Neutrophil (primary cell): ENCODE results near the gene PRCC.

Source experiments
- H3K27ac ChIP-seq: fragments of 200-600 bp; sonication (generic); 2 replicates; pipeline ENCODE4 v1.5.1; 2016; ENCODE audit warnings: mild to moderate bottlenecking, moderate library complexity
- H3K27me3 ChIP-seq: fragments of 200-600 bp; sonication (generic); 2 replicates; pipeline ENCODE4 v1.6.0; 2016; ENCODE audit warnings: mild to moderate bottlenecking
- H3K36me3 ChIP-seq: fragments of 200-600 bp; sonication (generic); 2 replicates; pipeline ENCODE4 v1.5.1; 2017
- H3K4me1 ChIP-seq, 2 experiments: fragments of 200-600 bp in 1 of 2; sonication (generic) in 1 of 2; 1 replicate in 1 of 2; 2 replicates in 1 of 2; pipeline versions ENCODE4 v1.5.1 to v1.6.1; 2013 to 2016; ENCODE audit warnings: low read depth in 1 of 2, low read length in 1 of 2, mild to moderate bottlenecking in 1 of 2, moderate library complexity in 1 of 2; ENCODE audit not compliant: control insufficient read depth in 1 of 2, insufficient read depth in 1 of 2
- H3K4me3 ChIP-seq, 2 experiments: fragments of 200-600 bp in 1 of 2; sonication (generic) in 1 of 2; 1 replicate in 1 of 2; 2 replicates in 1 of 2; pipeline ENCODE4 v1.5.1; 2013 to 2016; ENCODE audit warnings: low read depth in 1 of 2, low read length in 1 of 2, mild to moderate bottlenecking in 1 of 2, moderate library complexity in 1 of 2
- H3K9me3 ChIP-seq: fragments of 200-600 bp; sonication (generic); 2 replicates; pipeline ENCODE4 v1.5.1; 2016
- TF ChIP-seq, protein P1 (sequence below): fragments of 200-600 bp; sonication (generic); IDR thresholded peaks from 2 replicates; pipeline ENCODE4 v1.5.1; 2016; ENCODE audit warnings: antibody characterized with exemption

The PRCC gene

DNA sequence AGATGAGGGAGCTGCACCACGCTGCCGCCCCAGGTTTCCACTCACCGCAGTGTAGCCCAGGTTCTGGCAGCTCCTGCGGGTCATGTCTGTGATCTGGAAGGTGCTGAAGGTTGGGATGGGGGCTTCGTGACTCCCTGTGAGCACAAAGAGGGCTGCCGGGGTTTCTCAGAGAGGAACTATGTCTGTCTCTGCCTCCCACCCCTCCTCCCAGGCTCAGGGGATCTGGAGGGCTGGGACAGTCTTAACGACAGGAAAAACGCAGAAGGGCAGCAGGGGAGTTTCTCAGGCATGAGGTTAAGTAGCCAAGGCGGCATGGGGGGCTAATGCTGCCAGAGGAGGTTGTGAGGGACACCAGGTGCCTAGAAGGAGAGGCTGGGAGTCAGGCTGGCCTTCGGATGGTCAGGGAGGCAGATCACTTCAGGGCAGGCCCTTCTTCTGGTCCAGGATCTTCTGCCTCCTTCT lies 48.7 kb downstream of the PRCC start:
- no peak overlapping the region for H3K4me3 ChIP-seq
- TF ChIP-seq, protein P1, sequence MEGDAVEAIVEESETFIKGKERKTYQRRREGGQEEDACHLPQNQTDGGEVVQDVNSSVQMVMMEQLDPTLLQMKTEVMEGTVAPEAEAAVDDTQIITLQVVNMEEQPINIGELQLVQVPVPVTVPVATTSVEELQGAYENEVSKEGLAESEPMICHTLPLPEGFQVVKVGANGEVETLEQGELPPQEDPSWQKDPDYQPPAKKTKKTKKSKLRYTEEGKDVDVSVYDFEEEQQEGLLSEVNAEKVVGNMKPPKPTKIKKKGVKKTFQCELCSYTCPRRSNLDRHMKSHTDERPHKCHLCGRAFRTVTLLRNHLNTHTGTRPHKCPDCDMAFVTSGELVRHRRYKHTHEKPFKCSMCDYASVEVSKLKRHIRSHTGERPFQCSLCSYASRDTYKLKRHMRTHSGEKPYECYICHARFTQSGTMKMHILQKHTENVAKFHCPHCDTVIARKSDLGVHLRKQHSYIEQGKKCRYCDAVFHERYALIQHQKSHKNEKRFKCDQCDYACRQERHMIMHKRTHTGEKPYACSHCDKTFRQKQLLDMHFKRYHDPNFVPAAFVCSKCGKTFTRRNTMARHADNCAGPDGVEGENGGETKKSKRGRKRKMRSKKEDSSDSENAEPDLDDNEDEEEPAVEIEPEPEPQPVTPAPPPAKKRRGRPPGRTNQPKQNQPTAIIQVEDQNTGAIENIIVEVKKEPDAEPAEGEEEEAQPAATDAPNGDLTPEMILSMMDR, result no peak
- no peaks in the 10 kb centered on the region for H3K36me3 ChIP-seq
- H3K27me3 ChIP-seq, result peaks cover 94% of the 10 kb centered on the region
- peaks cover 13 to 19% of the 10 kb centered on the region in 2 experiments for H3K4me1 ChIP-seq
- H3K27ac ChIP-seq, result no peak overlapping the region
- no peaks in the 10 kb centered on the region for H3K9me3 ChIP-seq

DNA sequence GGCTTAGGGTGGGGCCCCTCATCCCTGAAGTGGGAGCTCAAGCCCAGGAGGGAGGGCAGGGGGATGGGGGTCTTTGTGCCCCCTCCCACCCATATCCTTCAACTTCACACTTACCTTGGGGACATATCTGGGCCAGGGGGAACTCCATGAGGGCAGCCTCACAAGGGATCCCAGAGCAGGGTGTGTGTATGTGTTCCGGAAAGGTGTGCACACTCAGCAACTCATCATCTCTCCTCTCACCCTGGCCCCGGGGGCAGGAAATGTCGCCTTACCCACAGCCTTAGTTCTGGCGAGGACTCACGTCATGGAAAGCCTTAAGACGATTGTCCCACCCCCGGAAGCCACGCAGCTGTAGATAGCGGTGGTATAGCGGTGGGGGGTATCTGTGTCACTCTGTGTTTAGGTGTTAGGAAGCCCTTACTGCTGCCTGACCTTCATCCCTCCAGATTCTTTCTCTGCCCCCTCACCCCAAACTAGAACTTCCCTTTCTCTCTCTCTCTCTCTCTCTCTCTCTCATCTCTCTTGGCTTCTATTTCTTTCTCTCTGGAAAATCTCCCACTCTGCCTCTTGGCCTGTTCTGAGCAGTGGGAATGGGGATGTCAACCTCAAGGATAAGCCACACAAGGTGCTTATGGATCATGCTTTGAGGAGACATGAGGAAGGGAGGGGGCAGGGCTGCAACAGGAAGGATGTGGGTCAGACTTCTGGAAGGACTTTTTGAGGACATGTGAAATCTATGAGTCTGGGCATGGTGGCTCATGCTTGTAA lies 49.4 kb downstream of the PRCC start, which contains the start of gene SH2D2A:
Gene SH2D2A, minus strand, starts transcription at position 288 of the 768 bp plus-strand sequence. Its CDS starts 140 bp downstream, at position 148.
- peaks cover 94% of the 10 kb centered on the region for H3K27me3 ChIP-seq
- peaks cover 13 to 19% of the 10 kb centered on the region in 2 experiments for H3K4me1 ChIP-seq
- H3K27ac ChIP-seq, result no peak within 1 kb of the TSS
- H3K4me3 ChIP-seq, result no peak within 1 kb of the TSS
- H3K9me3 ChIP-seq, result no peaks in the 10 kb centered on the region
- TF ChIP-seq, protein P1, result no peak
- H3K36me3 ChIP-seq, result no peaks in the 10 kb centered on the region

DNA sequence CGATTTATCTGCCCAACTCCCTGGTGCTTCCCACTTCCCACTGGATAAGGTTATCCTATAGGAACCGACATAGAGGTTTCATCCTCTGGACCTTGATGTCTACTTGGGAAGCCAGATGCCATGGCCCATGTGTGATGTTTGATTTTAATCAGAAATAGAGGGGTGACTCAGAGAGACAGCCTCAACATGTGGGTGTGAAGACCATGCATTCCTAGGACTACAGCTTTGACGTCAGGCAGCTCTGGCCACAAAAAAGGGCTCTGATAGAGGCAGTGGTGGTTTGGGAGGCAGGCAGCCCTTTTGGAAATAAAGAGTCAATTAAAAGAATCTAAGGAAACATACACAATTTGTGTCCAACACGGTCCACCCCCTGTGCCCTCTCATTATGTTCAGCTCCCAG lies 54.5 kb downstream of the PRCC start:
- Histone ChIP-seq H3K27me3 (peaks cover 49% of the 10 kb centered on the region), H3K27ac (no peak overlapping the region), H3K4me1 (peaks cover 2 to 4% of the 10 kb centered on the region in 2 experiments), H3K4me3 (no peak overlapping the region), H3K9me3 (no peaks in the 10 kb centered on the region), H3K36me3 (no peaks in the 10 kb centered on the region)
- TF ChIP-seq, protein P1, result no peak

DNA sequence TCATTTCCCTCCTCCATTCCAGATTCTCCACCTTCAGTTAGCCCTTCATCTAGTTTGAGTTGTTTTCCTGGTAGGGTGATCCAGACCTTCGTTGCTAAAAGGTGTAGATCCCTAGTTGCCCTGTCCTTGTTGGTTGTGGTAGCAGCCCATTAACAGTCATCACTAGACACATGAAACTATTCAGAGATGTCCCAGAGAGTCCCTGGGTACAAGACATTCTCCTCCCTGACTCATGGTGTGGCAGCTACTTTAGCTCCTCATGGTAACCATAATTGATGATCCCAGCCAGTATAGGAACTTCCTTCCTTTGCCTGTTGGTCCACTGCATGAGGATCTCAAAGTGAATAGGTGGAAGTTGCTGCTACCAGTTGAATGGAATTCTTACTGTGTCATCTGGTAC lies 55.3 kb downstream of the PRCC start:
- Histone ChIP-seq H3K4me1 (no peaks in the 10 kb centered on the region), H3K9me3 (no peaks in the 10 kb centered on the region), H3K27ac (no peak overlapping the region), H3K36me3 (no peaks in the 10 kb centered on the region), H3K4me3 (no peak overlapping the region), H3K27me3 (peaks cover 47% of the 10 kb centered on the region)
- TF ChIP-seq, protein P1, result no peak

DNA sequence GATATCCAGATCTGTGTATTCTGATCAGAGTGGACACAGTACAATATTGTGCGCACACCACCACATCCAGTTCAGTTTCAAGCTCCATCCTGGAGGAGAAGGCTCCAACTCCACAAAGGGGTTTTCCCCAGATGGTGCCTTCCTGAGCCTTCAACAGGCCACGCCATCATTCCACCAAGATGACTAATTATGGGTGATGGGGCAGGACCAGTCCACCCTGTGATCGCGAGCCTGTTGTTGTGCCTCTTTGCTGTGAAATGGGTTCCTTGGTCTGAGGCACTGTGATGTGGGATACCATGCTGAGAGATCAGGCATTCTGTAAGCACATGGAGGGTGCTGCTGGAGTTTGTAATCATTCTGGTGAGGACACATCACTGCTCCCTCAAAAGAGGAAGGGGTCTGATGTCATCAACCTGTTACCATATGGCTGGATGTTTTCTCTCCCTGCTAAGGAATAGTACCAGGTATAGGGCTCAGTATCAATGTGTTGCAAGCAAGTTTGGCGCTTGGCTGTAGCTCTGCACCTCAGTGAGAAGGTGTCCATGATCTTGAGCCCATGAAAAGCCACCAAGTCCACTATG lies 56.0 kb downstream of the PRCC start:
- Histone ChIP-seq H3K4me1 (no peaks in the 10 kb centered on the region), H3K27me3 (peaks cover 44% of the 10 kb centered on the region), H3K27ac (no peak overlapping the region), H3K36me3 (no peaks in the 10 kb centered on the region), H3K9me3 (no peaks in the 10 kb centered on the region), H3K4me3 (no peak overlapping the region)
- TF ChIP-seq, protein P1, result no peak
